ENCODE data around the gene MAMDC4.

DNA sequence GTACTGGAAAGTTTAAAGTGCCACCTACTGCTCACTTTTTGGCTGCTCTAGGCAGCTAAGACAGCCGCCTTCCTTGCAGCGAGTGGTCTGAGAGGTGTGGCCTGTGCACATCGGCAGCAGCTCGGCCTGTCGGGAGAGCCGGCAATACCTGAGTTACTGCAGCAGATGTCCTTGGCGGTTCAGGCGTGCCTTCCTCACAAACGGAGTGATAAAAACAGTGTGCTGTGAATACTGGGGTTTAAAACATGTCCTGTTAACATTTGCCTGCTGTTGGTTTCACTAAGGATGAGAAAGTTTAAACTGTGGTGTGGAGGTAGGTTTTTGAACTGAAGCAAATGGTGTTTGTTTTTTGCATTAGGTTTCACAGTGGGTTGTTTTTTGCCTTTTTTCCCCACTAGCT, 47.0 kb downstream of the MAMDC4 start:
- TF ChIP-seq, protein P1, sequence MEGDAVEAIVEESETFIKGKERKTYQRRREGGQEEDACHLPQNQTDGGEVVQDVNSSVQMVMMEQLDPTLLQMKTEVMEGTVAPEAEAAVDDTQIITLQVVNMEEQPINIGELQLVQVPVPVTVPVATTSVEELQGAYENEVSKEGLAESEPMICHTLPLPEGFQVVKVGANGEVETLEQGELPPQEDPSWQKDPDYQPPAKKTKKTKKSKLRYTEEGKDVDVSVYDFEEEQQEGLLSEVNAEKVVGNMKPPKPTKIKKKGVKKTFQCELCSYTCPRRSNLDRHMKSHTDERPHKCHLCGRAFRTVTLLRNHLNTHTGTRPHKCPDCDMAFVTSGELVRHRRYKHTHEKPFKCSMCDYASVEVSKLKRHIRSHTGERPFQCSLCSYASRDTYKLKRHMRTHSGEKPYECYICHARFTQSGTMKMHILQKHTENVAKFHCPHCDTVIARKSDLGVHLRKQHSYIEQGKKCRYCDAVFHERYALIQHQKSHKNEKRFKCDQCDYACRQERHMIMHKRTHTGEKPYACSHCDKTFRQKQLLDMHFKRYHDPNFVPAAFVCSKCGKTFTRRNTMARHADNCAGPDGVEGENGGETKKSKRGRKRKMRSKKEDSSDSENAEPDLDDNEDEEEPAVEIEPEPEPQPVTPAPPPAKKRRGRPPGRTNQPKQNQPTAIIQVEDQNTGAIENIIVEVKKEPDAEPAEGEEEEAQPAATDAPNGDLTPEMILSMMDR (IDR thresholded peaks at IDR 0.05) = no peak
- no peak for TF ChIP-seq POLR2A (IDR thresholded peaks at IDR 0.05)
- no peak for TF ChIP-seq POLR2AphosphoS5 (IDR thresholded peaks at IDR 0.05)

Data from prostate gland (tissue), 2 donors.